ENCODE data around the gene PDE9A. TPM values are rescaled to one million over a fixed set of nuclear protein-coding genes. Genes with fewer than 3 reads are reported as not detected.

Gene PDE9A
- total RNA-seq, 1 donor from 2014 or later = 1.6 TPM

DNA sequence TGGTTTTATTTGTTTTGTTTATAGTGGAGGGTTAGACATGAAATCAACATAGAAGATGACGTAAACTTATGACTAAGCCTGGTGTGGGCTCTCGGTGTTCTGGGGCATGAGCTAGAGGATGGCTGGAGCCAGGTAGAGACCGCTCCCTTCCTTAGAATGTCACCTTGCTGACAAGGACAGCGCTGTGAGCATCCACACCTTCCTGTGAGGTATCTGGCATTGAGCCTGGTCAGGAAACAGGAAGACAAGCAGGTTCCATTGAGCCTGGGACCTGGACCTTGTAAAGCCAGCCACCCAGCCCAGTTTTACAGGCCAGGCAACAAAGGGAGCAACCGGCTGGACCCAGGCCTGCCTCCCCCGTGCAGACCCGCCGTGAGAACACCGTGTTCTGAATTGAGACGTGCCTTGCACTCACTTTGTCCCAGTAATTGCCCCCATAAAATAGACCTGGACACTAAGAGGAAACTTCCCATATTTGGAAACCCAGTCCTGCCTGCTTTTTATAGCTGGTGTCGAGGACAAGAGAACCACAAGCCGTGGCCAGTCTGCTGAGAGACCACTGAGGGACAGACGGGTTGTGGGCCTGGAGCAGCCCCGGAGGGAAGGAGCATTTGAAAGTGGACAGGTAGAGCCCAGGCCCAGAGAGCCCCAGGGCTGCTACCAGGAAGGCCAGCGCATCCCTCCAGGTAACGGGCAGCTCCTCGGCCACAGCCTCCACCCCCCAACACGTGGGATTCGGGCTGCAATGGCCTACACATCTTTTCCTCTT, 78.0 kb downstream of the PDE9A start:
- TF ChIP-seq, protein P1, sequence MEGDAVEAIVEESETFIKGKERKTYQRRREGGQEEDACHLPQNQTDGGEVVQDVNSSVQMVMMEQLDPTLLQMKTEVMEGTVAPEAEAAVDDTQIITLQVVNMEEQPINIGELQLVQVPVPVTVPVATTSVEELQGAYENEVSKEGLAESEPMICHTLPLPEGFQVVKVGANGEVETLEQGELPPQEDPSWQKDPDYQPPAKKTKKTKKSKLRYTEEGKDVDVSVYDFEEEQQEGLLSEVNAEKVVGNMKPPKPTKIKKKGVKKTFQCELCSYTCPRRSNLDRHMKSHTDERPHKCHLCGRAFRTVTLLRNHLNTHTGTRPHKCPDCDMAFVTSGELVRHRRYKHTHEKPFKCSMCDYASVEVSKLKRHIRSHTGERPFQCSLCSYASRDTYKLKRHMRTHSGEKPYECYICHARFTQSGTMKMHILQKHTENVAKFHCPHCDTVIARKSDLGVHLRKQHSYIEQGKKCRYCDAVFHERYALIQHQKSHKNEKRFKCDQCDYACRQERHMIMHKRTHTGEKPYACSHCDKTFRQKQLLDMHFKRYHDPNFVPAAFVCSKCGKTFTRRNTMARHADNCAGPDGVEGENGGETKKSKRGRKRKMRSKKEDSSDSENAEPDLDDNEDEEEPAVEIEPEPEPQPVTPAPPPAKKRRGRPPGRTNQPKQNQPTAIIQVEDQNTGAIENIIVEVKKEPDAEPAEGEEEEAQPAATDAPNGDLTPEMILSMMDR (IDR thresholded peaks at IDR 0.05; ENCODE audit: insufficient read depth, low read length, severe bottlenecking) = no peak
- no peaks in the 10 kb centered on the region for H3K27me3 ChIP-seq (ENCODE audit: control insufficient read depth, insufficient read depth, low read length)
- no peak overlapping the region for H3K4me3 ChIP-seq (ENCODE audit: low read depth, low read length)
- DNase-seq (ENCODE audit: low read depth) = peak; percentile 21
- FAIRE-seq = peak; percentile 84
- no peaks in the 10 kb centered on the region for H3K36me3 ChIP-seq (ENCODE audit: control insufficient read depth, insufficient read depth, low read length)

DNA sequence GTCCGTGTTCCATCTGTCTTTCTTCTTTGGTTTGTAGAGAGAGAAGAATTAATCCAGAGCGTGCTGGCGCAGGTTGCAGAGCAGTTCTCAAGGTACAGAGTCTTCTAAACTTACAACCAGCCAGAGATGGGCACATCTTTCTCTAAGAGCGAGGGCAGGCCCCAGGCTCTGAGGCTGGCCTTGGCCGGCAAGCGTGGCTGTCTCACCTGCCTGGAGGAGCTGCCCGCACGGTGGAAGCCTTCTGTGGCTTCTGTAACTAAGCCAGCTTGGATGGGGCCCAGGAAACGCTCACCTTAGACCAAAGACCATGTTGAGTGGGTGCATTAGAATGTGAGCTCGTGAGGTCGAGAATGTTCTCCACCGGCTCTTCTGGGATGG, 78.6 kb downstream of the PDE9A start:
- TF ChIP-seq, protein P1 (IDR thresholded peaks at IDR 0.05; ENCODE audit: insufficient read depth, low read length, severe bottlenecking) = no peak
- no peak for FAIRE-seq
- DNase-seq (ENCODE audit: low read depth) = no peak

DNA sequence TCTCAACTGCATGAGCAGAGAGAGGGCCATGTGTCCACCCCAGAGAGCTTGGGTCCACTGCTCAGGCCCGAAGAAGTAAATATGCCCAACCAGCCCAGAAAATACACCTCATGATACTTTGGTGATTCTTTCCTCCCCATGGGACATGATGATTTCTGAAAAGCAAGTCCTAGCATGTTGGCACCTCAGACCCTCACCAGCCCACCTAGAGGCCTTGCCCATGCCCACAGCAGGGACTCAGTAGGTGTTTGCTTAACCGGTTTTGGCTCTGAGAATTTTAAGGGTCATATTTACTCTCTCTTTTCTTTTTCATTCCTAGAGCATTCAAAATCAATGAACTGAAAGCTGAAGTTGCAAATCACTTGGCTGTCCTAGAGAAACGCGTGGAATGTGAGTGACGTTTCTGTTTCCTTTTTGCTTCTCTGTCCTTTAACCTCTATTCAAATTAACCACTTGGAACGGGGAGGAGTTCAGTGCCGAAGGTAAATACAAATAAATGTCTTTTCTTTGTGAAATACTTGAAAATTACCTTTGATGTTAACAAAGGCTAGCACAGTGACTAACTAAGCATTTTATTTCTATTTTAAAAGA, 79.7 kb downstream of the PDE9A start:
- no peak for FAIRE-seq
- Histone ChIP-seq H3K36me3 (ENCODE audit: control insufficient read depth, insufficient read depth, low read length) (no peaks in the 10 kb centered on the region), H3K4me3 (ENCODE audit: low read depth, low read length) (no peak overlapping the region), H3K27me3 (ENCODE audit: control insufficient read depth, insufficient read depth, low read length) (no peaks in the 10 kb centered on the region)
- no peak for DNase-seq (ENCODE audit: low read depth)
- TF ChIP-seq, protein P1 (IDR thresholded peaks at IDR 0.05; ENCODE audit: insufficient read depth, low read length, severe bottlenecking) = no peak

More for the DNA sequence above, 78.6 kb downstream of the PDE9A start:
- Histone ChIP-seq H3K36me3 (ENCODE audit: control insufficient read depth, insufficient read depth, low read length) (no peaks in the 10 kb centered on the region), H3K27me3 (ENCODE audit: control insufficient read depth, insufficient read depth, low read length) (no peaks in the 10 kb centered on the region), H3K4me3 (ENCODE audit: low read depth, low read length) (no peak overlapping the region)

DNA sequence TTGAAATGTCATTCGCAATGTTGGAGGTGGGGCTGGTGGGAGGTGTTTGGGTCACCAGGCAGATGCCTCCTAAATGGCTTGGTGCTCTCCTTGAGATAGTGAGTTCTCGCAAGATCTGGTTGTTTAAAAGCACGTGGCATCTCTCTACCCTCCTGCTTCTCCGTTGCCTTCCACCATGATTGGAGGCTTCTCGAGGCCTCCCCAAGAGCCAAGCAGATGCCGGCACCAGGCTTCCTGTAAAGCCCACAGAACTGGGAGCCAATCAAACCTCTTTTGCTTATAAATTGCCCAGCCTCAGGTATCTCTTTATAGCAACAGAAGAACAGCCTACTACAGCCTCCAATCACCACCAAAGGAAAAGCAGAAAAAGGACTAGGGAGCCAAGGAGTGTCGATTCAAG, 80.5 kb downstream of the PDE9A start:
- FAIRE-seq (no peak), DNase-seq (ENCODE audit: low read depth) (no peak)
- Histone ChIP-seq H3K36me3 (ENCODE audit: control insufficient read depth, insufficient read depth, low read length) (no peaks in the 10 kb centered on the region), H3K4me3 (ENCODE audit: low read depth, low read length) (no peak overlapping the region), H3K27me3 (ENCODE audit: control insufficient read depth, insufficient read depth, low read length) (no peaks in the 10 kb centered on the region)
- TF ChIP-seq, protein P1 (IDR thresholded peaks at IDR 0.05; ENCODE audit: insufficient read depth, low read length, severe bottlenecking) = no peak

DNA sequence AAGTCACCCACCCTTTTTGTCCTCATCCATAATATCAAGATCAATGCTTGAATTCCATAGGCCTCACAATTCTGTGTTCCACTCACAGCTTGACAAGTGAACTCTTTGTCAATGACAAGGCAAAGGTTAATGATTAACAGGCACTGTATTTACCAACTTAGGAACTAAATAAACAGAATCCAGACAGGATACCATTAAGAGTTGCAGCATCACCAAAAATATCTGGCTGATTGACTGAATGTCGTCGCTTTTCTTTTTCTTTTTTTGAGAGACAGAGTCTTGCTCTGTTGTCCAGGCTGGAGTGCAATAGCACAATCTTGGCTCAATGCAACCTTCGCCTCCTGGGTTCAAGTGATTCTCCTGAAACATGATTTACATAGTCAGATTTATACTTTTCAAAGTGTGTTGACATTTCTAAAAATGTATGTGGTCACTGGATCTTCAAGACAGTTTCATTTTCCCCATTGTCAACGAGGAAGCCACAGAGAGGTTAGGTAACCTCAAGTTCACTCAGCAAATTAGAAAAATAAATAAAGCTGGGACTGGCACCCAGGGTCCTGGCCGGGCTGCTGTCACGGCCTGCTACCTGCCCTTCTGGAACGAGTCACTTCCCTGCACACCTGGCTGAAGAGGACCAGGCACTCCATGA, 81.0 kb downstream of the PDE9A start:
- Histone ChIP-seq H3K36me3 (ENCODE audit: control insufficient read depth, insufficient read depth, low read length) (no peaks in the 10 kb centered on the region), H3K4me3 (ENCODE audit: low read depth, low read length) (no peak overlapping the region), H3K27me3 (ENCODE audit: control insufficient read depth, insufficient read depth, low read length) (no peaks in the 10 kb centered on the region)
- DNase-seq (ENCODE audit: low read depth) (no peak), FAIRE-seq (no peak)
- TF ChIP-seq, protein P1 (IDR thresholded peaks at IDR 0.05; ENCODE audit: insufficient read depth, low read length, severe bottlenecking) = no peak
